Glomerular visceral epithelial cell (primary cell): ENCODE results near the gene ALG11.
"Not testable (repeated sequence)": the region's sequence is repeated elsewhere in the genome, so short reads cannot be mapped to it uniquely, and the experiment has no call there.

Experiments used
- DNase-seq: peaks from one replicate; pipeline ENCODE4 v3.0.0-alpha.2; 2016; ENCODE audit errors: extremely low spot score

Gene ALG11

GRCh38 chr13:52011632-52012511 lies at the start of gene ALG11:
TSS of gene ALG11 (plus strand) at chr13:52012398. CDS start at chr13:52012419, 21 bp downstream.
- DNase-seq: peak; percentile 99

- DNase-seq: no peak
Observed at GRCh38 chr13:51966186-51966585, 46.0 kb upstream of the ALG11 start.

- no peak for DNase-seq
Observed at GRCh38 chr13:51967482-51968446, 44.4 kb upstream of the ALG11 start.

GRCh38 chr13:51970349-51970748 lies 41.8 kb upstream of the ALG11 start:
- peak; percentile 16 for DNase-seq

GRCh38 chr13:51971520-51972426 lies 40.4 kb upstream of the ALG11 start:
- DNase-seq: peak; percentile 11

- no peak for DNase-seq
Observed at GRCh38 chr13:51974482-51974881, 37.7 kb upstream of the ALG11 start.

GRCh38 chr13:51976423-51976822 lies 35.8 kb upstream of the ALG11 start:
- DNase-seq: no peak

DNA sequence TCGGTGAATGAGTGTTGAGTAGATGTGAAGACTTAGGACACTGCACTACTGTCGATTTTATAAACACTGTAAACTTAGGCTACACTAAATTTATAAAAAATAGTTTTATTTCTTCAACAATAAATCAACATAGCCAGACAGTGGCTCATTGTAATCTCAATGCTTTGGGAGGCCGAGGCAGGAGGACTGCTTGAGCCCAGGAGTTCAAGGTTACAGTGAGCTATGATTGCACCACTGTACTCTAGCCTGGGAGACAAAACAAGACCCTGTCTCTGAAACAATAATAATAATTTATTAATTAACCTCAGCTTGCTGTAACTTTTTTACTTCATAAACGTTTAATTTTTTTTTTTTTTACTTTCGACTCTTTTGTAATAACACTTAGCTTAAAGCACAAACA lies 35.3 kb upstream of the ALG11 start:
- no peak for DNase-seq

- no peak for DNase-seq
Observed at GRCh38 chr13:51977625-51978024, 34.6 kb upstream of the ALG11 start.

GRCh38 chr13:51978796-51979556 lies 33.2 kb upstream of the ALG11 start:
- DNase-seq: no peak

- no peak for DNase-seq
Observed at GRCh38 chr13:51980908-51981307, 31.3 kb upstream of the ALG11 start.

- DNase-seq: no peak
Observed at GRCh38 chr13:51981355-51981754, 30.8 kb upstream of the ALG11 start.

- DNase-seq: not testable (repeated sequence)
Observed at GRCh38 chr13:51983292-51983691, 28.9 kb upstream of the ALG11 start.

- not testable (repeated sequence) for DNase-seq
Observed at GRCh38 chr13:51984904-51985303, 27.3 kb upstream of the ALG11 start.

- no peak for DNase-seq
Observed at GRCh38 chr13:51988988-51989618, 23.1 kb upstream of the ALG11 start.

- no peak for DNase-seq
Observed at GRCh38 chr13:51993713-51994112, 18.5 kb upstream of the ALG11 start.

- DNase-seq: no peak
Observed at GRCh38 chr13:51995677-51996551, 16.3 kb upstream of the ALG11 start.

DNA sequence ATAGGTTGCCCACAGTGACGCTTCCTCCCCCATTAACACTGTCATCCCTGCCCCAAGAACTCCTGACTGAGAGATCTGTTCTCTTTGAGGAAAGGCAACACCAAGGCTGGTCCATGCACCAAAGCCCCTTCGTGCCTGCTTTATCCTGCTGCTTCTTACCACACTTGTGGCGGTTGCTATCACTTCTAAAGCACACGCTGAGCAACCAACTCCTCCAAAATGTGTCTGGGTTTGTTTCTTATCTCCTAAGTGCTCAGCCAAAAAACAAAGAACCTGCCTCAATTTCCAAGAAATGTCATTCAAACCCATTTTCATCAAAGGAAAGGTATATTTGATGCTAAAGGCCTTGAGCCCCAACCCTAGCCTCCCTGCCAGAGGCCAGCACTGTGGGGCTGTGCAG lies 15.6 kb upstream of the ALG11 start:
- DNase-seq: no peak

DNA sequence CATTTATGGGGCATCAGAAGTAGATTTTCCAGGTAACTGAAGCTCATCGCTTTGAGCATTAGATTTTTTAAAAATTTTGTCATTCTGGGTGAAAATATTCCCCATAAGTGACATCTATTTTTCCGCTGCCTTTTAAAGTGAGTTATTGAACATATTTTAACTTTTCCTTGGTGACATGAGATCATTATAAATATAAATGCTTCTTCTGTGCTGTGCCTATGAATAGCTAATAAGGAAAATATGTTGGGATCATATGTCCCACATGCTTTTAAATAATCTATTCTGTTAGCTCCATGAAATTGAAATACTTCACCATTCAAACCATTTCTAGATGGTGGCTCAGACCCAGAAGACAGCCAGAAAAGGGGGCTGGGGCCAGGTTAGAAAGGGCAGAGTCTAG lies 15.0 kb upstream of the ALG11 start:
- DNase-seq: no peak
